Tibial nerve (tissue), 4 donors: ENCODE results near the gene SYNGR1.

Experiments
- EP300 ChIP-seq, 2 donors: sonication (generic); formaldehyde crosslinking; IDR thresholded peaks; one replicate each; pipeline ENCODE4 v1.6.1; 2017; ENCODE audit warnings: antibody characterized with exemption in 2 of 2, mild to moderate bottlenecking in 1 of 2
- POLR2A ChIP-seq, 2 donors: fragments of 450-650 bp; IDR thresholded peaks; one replicate each; pipeline ENCODE4 v1.6.1; 2017; ENCODE audit warnings: antibody characterized with exemption in 2 of 2, mild to moderate bottlenecking in 2 of 2, moderate library complexity in 2 of 2
- TF ChIP-seq, protein P1 (sequence below), 5 experiments: fragments of 200-600 bp in 3 of 5; fragments of 450-650 bp in 2 of 5; sonication (generic) in 3 of 5; IDR thresholded peaks; one replicate each; pipeline ENCODE4 v1.5.1; 2016 to 2019; ENCODE audit warnings: antibody characterized with exemption in 5 of 5, mild to moderate bottlenecking in 3 of 5, moderate library complexity in 2 of 5

GRCh38 chr22:39415506-39415905 is 65.7 kb downstream of the SYNGR1 start:
- TF ChIP-seq, protein P1, sequence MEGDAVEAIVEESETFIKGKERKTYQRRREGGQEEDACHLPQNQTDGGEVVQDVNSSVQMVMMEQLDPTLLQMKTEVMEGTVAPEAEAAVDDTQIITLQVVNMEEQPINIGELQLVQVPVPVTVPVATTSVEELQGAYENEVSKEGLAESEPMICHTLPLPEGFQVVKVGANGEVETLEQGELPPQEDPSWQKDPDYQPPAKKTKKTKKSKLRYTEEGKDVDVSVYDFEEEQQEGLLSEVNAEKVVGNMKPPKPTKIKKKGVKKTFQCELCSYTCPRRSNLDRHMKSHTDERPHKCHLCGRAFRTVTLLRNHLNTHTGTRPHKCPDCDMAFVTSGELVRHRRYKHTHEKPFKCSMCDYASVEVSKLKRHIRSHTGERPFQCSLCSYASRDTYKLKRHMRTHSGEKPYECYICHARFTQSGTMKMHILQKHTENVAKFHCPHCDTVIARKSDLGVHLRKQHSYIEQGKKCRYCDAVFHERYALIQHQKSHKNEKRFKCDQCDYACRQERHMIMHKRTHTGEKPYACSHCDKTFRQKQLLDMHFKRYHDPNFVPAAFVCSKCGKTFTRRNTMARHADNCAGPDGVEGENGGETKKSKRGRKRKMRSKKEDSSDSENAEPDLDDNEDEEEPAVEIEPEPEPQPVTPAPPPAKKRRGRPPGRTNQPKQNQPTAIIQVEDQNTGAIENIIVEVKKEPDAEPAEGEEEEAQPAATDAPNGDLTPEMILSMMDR (IDR thresholded peaks at IDR 0.05), result no peak
- TF ChIP-seq POLR2A (IDR thresholded peaks at IDR 0.05) (no peak), EP300 (IDR thresholded peaks at IDR 0.05) (no peak)
